Kidney glomerular epithelial cell (primary cell): ENCODE data around the gene ALDH1L1.
"Not testable (repeated sequence)": the region's sequence is repeated elsewhere in the genome, so short reads cannot be mapped to it uniquely, and the experiment has no call there.

ENCODE experiments used
- DNase-seq: peaks from one replicate; lab custom pipeline; 2025; lab: John Stamatoyannopoulos, UW

Gene ALDH1L1

DNA sequence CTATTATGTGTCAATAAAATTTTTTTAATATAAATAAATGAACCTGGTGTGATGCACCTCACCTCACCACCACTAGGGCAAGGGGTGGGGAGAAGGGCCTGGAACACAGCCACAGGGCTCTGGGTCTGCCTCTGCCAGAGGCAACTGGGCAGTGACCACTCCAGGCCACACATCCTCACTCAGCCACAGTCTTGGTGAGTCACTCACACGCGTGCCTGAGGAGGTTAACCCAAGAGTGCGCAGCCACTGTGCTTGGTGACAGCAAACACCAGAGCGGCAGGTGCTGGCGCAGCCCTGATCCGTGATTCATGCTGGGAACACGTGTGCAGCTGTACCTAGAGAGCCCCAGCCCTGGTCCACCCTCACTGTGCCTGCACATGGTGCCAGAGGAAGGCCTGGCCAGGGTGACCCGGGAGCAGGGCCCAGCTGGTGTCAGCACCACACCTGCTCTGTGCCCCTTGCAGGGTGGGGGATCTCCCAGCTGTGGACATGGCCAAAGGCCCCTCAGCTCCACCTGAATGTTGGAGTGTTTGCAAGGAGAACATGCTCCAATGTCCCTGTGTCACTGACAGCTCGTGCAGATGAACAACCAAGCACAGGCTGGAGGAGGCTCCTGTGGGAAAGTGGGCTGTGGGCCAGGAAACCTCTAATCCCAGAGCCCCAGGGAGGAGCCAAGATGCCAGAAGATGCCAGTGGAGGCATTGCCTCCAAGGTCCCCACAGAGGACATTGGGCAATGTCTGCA, 98.6 kb downstream of the ALDH1L1 start:
- DNase-seq: peak; percentile 21

DNA sequence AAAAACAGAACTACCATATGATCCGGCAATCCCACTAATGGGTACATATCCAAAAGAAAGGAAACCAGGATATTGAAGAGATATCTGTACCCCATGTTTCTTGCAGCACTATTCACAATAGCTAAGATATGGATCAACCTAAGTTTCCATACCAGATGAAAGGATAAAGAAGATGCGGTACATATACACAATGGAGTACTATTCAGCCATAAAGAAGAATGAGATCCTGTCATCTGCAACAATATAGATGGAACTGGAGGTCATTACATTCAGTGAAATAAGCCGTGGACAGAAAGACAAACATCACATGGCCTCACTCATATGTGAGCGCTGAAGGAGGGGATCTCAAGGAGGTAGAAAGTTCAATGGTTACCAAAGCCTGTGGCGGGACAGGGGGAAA, 99.4 kb downstream of the ALDH1L1 start:
- no peak for DNase-seq

DNA sequence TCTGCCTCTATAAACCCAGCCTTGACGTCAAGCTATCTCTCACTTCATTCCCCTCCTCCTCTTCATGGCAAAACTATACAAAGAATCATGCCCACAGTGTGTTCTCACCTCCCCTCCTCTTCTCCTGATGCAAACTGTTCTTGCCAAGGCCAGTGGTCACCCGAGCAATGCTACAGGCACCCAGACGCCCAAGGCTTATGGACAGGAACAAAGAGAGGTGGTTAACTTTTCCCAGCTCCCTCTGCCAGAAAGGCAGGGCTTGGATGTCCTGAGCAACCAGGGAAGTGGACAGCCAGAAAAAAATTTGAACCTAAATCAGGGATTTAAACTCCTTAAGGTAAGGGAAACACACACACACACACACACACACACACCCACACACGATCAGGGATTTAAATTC, 101.5 kb downstream of the ALDH1L1 start:
- no peak for DNase-seq

DNA sequence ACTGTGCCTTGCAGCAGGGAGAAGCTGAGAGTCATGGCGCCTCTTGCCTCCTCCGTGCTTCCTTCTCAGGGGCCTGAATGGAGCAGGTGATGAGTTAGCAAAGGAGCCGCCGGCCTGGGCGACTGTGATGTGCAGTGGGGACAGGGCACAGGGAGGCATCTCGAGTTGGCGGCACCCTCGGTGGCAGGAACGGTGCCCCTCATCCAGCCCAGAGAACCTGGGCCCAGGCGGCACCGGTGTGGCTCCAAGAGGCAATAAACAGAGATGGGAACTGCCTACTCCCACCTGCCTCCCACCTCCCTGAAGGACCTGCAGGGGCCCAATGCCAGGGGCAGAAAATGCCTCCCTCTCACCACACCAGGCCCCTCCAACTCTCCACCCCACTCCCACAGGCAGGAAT, 102.6 kb downstream of the ALDH1L1 start:
- no peak for DNase-seq

DNA sequence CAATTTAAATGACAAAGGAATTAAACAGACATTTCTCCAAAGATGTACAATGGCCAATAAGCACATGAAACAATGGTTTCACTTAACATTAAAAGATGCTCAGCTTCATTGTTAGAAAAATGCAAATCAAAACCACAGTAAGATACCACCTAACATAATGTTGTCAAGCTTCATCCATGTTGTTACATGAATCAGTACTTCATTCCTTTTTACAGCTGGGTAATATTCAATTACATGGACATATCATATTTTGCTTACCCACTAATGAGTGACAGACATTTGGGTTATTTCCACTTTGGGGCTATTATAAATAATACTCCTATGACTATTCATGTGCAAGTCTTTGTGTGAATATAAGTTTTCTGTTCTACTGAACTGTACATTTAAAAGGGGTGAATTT, 104.2 kb downstream of the ALDH1L1 start:
- no peak for DNase-seq

DNA sequence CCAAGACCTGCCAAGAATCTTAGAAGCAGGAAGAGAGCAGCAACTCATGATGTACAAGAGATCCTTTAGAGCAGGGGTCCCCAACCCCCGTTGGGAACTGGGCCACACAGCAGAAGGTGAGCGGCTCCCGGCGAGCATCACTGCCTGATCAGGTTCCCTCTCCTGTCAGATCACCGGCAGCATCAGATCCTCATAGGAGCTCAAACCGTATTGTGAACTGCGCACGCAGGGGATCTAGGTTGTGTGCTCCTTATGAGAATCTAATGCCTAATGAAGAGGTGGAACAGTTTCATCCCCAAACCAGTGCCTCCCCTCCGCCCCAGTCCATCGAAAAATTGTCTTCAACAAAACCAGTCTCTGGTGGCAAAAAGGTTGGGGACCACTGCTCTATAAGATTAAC, 110.2 kb downstream of the ALDH1L1 start:
- DNase-seq: no peak

DNA sequence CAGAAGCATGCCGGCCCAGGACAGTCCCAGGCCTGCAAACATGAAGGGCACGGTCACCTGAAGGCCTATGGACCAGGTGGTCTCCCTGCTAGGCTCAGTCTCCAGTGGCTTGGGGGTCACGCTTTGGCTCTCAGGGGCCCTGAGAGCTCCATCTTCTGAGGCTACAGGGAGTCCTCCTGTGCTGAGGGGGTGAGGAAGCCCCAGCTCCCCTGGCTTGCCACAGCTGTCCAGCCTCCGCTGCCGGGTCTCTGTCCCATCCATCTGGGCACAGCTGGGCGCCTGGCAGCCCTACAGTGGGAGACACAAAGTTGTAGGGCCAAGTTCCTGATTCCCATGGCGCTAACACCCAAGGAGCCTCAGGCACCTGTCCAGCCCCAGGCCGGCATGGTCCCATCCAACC, 112.4 kb downstream of the ALDH1L1 start:
- no peak for DNase-seq

DNA sequence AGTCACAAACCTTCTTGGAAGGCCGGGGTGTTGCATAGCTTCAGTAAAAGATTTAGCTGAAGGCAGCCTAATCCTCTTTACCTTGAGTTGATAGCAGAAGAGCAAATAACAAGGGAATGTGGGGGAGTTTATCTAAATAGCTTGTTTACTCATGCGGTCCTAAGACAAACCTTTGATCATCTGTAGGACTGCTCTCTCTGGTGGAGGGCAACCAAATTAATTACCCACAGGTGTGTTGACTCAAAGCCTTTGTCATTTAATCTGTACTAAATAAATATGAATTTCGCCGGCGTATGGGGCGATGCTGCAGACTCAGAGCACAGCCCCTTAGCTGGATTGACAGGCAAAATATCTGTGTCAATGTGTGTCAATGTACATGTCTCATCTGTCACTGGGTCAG, 113.7 kb downstream of the ALDH1L1 start:
- not testable (repeated sequence) for DNase-seq

DNA sequence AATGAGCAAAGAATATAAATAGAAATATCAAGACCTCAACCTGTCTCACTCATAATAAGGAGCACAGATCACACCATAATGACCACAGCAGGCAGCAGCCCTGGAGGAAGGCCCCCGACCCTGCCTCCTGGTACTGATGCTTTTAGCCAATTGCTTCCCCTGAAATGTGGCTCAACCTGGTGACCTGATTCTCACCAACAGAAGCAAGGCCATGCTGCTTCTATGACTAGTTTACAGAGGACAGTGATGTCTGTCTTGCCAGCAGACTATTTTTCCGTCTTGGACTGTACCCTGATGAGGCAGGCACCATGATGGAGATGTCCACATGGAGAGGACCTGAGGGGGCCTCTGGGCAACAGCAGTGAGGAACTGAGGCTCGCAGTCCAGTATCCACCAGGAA, 114.5 kb downstream of the ALDH1L1 start:
- no peak for DNase-seq

DNA sequence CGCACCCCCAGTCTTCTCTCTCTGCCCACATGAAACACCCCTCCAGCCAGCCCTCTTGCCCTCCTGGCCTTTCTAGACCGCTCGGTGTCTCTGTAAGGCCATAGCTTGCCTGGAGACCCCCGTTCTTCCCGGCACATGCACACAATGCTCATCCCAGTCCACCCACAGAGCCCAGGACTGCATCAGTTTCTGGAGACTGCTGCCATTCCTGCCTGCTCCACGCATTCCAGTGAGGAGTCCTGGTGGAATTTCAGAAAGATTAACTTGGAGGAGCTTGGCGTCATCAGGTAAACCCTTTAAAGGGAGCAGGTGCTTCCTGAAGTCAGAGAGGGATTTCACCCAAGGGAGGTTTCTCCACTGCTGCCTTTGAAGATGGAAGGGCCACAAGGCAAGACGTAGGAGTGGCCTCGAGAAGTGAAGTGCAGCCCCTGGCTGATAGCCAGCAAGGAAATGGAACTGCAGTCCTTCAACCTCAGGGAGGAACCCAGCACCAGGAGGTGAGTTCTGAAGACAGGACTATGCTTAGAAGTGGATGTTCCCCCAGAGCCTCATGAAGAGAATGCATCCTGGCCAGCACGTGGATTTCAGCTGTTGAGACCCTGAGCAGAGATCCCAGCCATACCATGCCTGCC, 115.6 kb downstream of the ALDH1L1 start:
- DNase-seq: no peak

DNA sequence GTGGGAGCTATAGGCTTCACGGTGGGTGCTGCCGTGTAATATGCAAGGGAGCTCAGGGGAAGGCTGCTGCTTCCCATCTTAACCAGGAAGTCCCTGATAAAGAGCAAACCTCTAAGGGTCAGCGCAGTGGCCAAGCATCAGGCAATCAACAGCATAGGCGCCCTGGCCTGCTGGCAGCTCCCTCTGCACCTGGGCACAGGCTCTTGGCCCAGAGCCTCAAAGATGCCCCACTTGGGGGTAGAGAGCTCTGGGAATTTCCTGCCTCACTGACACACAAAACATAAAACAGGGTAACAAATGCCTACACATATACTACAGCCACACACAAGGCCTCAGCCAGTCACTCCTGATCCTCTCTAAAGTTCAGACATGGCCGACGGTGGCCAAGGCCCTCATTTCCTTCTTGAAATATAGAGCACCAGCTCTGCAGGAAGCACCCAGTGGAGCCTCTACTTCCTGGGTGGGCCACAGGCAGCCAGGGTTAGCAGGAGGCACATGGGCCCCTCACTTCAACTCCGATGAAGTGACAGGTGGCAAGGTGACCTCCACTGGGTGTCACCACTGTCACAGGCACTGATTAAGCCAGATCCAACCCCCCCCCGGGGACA, 116.9 kb downstream of the ALDH1L1 start:
- no peak for DNase-seq

DNA sequence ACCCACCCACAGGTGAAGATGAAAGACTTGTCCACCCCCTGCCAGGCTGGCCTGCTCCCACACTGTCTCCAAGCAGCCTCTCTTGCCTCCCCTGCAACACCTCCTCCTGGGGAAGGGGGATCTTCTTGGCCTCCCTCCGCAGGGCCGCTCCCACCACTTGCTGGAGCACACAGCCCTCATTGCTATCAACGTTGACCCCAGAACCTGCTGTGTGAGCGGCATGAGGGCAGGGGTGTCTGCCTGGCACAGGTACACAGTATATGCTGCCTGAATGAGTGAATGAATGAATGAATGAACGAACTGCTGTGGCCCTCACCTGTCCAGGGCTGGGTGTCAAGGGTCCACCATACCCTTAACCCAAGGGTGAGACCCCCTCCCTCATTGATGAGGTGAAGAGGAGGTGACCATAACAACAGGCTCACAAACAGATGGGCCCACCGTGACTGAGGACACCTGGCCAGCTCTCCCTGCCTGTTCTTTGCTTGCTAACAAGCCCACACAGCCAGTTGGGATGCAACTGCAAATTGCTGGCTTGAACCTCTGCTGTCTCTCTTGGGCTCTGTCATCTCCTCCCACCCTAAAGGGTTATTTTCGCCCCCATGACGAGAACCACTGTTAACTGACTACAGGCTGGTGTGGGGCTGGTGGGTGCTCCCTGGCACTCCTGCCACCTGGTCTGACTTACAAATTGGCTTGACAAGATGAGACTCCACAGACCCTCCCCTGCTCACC, 118.9 kb downstream of the ALDH1L1 start:
- no peak for DNase-seq

DNA sequence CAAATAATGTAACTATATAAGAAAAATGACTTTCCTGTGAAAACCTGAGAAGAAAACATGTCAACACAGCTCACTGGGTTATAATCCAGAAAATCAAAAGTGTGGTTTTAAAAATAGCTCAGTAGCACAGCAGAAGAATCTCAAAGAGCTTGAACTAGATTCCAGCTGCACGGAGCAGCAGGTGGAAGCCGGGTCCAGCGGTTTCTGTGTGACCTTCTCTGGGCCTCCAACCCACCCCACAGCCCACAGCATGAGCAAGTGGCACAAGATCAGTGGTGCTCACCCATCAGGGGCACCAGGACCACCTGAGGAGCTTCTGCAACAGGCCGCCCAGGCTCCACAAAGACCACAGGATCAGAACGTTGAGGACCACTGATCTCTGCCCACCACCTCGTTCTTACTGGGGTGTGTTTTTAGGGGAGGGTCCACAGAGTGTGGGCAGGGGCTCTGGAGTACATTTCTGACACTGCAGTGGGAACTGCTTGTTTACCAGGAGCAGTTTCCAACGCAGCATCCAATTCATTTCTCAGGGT, 119.7 kb downstream of the ALDH1L1 start:
- DNase-seq: no peak

DNA sequence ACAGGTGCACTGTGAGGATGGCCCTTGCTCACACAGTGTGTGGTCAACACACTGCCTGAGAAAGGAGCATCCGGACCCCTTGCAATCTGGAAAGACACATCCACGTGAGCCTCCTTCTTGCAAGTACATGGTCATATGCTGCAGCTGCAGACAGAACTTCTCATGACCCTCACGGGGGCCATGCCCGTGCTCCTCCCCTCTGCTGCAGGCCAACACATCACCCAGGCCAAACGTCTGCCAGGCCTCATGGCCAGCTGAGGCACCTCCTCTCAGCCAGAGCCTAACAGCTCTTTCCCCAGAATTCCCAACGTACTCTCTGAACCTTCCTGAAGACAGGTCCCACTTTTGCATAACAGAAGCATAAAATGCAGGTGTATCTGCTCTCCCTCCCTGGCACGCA, 121.7 kb downstream of the ALDH1L1 start:
- no peak for DNase-seq

DNA sequence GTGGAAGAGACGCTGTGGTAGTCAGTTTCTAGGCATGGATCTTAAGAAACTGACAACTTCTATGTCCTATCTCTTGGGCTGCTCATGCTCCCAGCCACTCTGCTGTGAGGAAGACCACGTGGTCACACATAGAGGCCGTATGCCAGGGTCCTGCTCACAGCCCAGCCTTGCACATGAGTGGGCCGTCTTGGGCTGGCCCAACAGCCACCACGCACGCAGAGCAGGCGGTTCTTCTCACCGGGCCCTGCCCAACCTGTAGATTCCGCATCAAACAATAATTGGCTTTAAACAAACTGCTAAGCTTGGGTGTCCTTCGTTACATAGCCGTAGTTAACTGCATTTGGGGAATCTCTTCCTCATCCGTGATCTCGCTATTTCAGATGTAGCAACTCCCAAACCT, 122.5 kb downstream of the ALDH1L1 start:
- DNase-seq: no peak

DNA sequence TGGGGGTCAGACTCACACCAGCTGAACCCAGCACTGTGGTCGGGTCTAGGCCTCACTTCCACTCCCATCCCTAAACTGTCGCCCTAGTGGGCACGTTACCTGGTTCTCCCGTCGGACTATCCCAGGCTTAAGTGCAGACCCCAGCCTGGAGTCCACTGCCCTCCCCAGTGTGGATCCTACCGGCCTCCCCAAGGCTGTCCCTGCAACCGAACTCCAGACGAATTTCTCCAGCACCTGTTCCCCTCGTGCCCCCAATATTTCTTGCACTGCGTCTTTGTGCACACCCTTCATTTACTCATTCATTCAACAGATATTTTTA, 122.9 kb downstream of the ALDH1L1 start:
- DNase-seq: no peak

DNA sequence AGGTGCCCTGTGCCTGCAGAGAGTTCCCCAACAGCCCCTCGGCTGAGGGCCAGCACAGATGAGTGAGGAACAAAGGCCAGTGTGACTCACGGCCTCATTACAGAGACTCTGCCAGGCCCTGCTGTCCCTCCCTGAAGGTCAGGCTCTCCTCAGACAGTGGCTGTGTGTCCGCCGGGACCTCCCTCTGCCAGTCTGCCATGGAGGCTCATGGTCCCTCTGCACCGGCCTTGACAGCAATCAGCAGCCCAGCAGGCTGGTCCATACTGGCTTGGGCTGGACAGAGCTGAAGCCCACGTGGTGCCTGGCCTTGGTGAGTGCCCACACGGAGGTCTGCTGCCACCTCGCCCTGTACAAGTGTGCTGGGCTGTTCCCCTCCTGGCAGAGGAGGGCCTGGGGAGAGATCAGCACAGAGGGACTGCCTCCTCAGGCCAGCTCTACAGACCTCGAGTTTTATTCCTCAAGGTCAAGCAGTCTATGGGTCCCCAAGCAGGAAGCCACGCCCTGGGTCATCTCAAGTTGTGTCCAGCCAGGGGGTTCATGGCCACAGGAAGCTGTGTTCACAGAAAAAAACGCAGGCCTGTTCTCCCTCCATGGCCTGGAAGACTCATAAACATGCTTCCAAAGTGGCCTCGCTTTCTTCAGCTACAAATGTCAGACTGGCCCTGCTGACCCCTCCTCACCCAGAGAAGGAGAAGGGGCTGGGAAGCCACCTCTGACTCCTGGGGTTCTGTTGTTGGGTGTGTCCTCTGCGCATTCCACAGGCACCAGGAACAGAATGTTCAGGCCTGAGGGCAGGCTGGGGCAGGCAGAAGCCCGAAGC, 123.5 kb downstream of the ALDH1L1 start:
- DNase-seq: no peak

DNA sequence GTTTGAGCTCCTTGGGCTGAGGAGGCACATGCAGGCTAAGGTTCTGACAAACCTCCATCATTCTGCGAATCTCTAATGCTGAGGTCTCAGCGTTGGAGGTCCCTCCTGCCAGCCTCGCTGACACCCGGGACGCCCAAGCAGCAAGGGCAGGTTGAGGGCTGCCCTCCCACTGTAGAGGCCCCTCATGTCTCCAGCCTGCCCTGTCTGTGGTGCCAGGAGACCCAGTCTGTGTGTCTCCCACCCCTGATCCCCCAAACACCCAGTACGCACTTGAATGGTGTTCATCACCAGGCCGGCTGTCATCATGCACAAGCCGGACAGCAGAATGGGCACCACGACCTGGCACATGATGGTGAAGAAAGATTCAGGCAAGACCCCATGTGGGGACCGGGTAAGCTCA, 124.3 kb downstream of the ALDH1L1 start:
- DNase-seq: no peak

DNA sequence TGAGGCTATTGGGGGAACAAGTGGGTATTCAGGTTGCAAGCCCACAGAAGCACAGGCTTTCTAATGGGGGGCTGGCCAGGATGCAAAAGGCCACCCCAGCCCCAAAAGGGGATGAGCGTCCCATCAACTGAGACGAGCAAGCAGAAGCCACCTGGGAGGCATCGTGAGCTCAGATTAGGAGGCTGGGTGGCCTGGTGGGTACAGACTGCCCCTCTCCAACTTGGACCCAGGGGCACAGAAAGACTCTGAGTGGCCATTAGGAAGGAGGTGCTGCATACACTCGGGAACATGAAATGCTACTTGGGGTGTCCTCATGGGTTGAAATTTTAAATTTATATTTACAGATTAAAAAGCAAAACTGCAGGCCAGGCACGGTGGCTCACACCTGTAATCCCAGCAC, 125.5 kb downstream of the ALDH1L1 start:
- no peak for DNase-seq

DNA sequence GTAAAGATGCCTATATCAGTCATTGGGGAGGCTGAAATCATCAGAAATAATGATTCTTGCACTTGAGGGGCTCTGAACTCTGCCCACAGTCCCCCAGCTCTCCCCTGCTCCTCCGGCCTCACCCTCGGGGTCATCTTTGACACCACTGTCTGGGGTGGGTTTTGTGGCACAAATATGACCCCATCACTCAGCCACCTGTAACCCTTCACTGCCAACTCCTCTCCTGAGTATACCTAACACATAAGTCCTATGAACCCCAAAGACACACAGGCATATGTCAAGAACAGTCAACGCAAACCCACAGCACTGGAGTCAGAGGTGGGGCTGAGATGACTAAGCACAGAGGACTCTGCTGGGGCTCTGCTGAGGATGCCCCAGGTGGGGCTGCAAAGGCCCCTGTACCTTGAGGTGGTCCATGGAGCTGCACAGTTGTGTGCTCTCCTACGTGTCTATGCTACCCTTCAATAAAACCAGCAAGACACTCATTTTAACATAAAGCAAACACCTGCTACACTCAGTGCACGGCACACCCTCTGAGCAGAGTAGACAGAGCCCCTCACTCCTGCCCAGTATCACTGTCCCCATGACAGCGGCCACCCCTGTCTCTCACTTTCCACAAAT, 126.3 kb downstream of the ALDH1L1 start:
- DNase-seq: no peak
